GM21576 (cell line): ENCODE measurements around the gene AP1S2.
A peak's percentile ranks its signal among the peaks of the same experiment; 100 is the strongest.
"Not testable (repeated sequence)": the region's sequence is repeated elsewhere in the genome, so short reads cannot be mapped to it uniquely, and the experiment has no call there.

Source experiments
- ATAC-seq: cut with Tn5 transposase; IDR thresholded peaks from one replicate; pipeline ENCODE4 v1.9.1; 2021; ENCODE audit warnings: mild to moderate bottlenecking, moderate library complexity; ENCODE audit not compliant: unreplicated experiment

The AP1S2 gene

GRCh38 chrX:15854712-15855567 lies at the start of gene AP1S2:
Gene AP1S2, minus strand, starts transcription at chrX:15854813. Its CDS starts 2,289 bp downstream, at chrX:15852524.
- peak; percentile 95 for ATAC-seq

GRCh38 chrX:15903186-15903681 lies 48.6 kb upstream of the AP1S2 start:
- ATAC-seq, result peak; percentile 91

GRCh38 chrX:15895334-15895733 lies 40.7 kb upstream of the AP1S2 start:
- no peak for ATAC-seq

GRCh38 chrX:15894724-15895123 lies 40.1 kb upstream of the AP1S2 start:
- ATAC-seq, result no peak

- ATAC-seq, result no peak
Observed at GRCh38 chrX:15890463-15890862, 35.9 kb upstream of the AP1S2 start.

- no peak for ATAC-seq
Observed at GRCh38 chrX:15888062-15888461, 33.4 kb upstream of the AP1S2 start.

- ATAC-seq, result no peak
Observed at GRCh38 chrX:15883540-15883863, 28.9 kb upstream of the AP1S2 start.

- ATAC-seq, result peak; percentile 86
Observed at GRCh38 chrX:15882704-15883539, 28.3 kb upstream of the AP1S2 start.

GRCh38 chrX:15881381-15881897 lies 26.8 kb upstream of the AP1S2 start:
- ATAC-seq, result no peak

- not testable (repeated sequence) for ATAC-seq
Observed at GRCh38 chrX:15877914-15878313, 23.3 kb upstream of the AP1S2 start.

GRCh38 chrX:15877380-15877779 lies 22.8 kb upstream of the AP1S2 start:
- ATAC-seq, result no peak

- no peak for ATAC-seq
Observed at GRCh38 chrX:15874672-15875071, 20.1 kb upstream of the AP1S2 start.

GRCh38 chrX:15873566-15873965 lies 19.0 kb upstream of the AP1S2 start:
- no peak for ATAC-seq

- no peak for ATAC-seq
Observed at GRCh38 chrX:15870310-15870709, 15.7 kb upstream of the AP1S2 start.

GRCh38 chrX:15869695-15870094 lies 15.1 kb upstream of the AP1S2 start:
- ATAC-seq, result no peak

- ATAC-seq, result no peak
Observed at GRCh38 chrX:15866147-15866546, 11.5 kb upstream of the AP1S2 start.

GRCh38 chrX:15864629-15865028 lies 10.0 kb upstream of the AP1S2 start:
- ATAC-seq, result no peak

- ATAC-seq, result no peak
Observed at GRCh38 chrX:15864023-15864422, 9.4 kb upstream of the AP1S2 start.

- no peak for ATAC-seq
Observed at GRCh38 chrX:15860921-15861320, 6.3 kb upstream of the AP1S2 start.

GRCh38 chrX:15858051-15858450 lies 3.4 kb upstream of the AP1S2 start:
- no peak for ATAC-seq

GRCh38 chrX:15856636-15857035 lies 2.0 kb upstream of the AP1S2 start:
- no peak for ATAC-seq

- ATAC-seq, result no peak
Observed at GRCh38 chrX:15856222-15856587, 1.6 kb upstream of the AP1S2 start.
